Stimulated activated naive CD8-positive, alpha-beta T cell treated with anti-CD3 and anti-CD28 coated beads, Interleukin-15, Interleukin-2, amounts not matched to agents 100 U/mL and 50 U/mL, for 24 hours (primary cell): ENCODE data around the gene CLTC.
"Not testable (repeated sequence)": the region's sequence is repeated elsewhere in the genome, so short reads cannot be mapped to it uniquely, and the experiment has no call there.

Experiments used
- ATAC-seq: fragments of 150-1000 bp; cut with Tn5 transposase; one replicate; pipeline ENCODE4 v1.10.0; 2021
- DNase-seq: peaks from one replicate; pipeline ENCODE4 v3.0.0; 2021

CLTC gene

DNA sequence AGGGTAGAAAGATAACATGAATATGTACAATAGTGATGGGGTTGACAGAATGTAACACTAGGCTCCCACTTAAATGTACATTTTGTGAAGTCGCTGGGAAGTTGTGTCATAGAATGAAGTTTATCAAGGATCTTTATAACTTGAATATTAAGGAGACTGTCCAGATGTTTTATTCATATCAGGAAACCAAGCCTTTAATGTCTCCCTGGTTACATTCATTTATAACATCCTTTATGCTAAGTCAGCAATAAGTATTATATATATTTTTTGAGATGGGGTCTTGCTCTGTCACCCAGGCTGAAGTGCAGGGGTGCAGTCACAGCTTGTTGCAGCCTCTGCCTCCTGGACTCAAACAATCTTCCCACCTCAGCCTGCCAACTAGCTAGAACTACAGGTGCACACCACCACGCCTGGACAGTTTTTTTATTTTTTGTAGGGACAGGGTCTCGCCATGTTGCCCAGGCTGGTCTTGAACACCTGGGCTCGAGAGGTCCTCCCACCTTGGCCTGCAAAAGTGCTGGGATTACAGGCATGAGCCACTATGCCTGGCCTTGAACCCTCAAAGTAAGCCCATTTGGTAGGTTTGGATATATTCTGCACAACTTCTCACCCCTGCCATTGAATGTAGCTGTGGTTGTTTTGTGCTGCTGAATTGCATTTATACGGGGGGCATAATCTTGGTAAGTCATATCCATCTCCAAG, 14.1 kb downstream of the CLTC start:
- ATAC-seq (no peak), DNase-seq (no peak)

DNA sequence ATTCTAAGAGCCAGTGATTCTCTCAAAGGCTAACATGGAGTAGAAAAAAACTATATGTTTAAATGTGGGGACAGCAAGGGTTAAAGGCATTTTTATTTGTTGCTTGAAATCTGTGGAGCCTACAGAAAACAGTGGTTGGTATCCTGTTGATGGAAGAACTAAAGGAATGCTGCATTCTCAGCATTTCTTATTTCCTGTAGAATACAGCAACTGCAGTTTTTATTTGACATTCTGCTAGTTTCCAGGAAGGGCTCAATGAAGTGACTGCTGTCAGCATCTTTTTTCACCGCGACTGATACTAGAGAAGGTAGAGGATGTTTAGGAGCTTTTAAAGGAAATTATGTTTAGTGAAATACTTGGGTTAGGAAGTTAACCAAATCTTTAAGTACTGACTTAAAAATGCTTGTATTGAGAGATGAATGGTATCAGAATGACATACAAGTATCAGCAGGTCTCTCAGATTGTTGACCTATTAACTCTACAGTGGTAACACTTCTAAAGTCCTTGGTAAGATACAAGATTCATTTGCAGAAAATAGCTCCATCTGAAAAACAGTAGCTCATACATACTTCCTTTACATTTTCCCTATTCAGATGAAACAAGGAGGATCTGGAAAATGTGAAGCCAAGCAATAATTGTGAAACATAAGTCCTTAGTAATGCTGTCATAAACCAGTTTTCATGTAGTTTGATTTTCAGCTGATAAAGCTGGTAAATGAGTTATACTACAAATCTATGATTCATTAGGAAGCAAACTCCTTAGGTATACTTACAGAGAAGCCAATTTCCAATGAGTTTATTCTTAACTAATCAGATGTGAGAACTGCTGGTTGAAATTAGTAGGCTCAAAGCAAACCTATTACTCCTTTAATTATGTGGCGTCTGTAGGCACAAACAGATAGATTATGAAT, 15.2 kb downstream of the CLTC start:
- no peak for ATAC-seq
- DNase-seq = no peak

DNA sequence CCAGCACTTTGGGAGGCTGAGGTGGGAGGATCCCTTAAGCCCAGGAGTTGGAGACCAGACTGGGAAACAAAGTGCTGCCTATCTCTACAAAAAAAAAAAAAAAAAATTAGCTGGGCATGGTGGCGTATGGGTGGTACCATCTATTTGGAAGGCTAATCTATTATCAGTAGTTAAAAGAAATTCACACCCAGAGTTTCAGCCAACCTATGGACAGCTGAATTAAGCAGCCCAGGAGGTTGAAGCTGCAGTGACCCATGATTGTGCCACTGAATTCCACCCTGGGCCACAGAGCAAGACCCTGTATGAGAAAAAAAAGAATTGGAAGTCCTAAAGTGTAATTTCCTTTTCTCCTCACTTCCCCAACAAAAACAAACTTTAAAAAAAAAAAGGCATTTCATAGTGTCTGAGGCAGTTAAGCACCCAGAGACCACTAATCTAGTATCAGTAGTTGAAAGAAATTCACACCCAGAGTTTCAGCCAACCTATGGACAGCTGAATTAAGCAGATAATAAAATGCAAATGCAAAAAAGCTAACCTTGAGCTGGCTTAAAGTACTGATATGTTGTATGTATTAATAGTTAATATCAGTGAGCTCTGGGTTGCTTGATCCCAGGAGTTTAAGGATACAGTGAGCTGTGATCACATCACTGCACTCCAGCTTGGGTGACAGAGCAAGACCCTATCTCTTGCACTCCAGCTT, 18.1 kb downstream of the CLTC start:
- DNase-seq = no peak
- ATAC-seq = no peak

DNA sequence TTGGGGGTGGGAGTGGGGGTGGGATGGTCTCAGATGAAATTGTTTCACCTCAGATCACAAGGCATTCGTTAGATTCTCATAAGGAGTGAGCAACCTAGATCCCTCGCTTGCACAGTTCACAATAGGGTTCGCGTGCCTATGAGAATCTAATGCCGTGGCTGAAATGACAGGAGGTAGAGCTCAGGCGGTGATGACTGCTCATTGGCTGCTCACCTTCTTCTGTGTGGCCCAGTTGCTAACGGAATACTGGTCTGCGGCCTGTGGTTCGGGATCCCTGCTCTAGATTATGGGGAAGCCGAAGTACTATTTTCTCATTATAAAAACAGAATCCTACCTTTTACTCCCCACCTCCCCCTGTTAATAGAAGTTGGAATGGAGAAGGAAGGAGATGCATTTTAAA, 18.9 kb downstream of the CLTC start:
- ATAC-seq = no peak
- no peak for DNase-seq

DNA sequence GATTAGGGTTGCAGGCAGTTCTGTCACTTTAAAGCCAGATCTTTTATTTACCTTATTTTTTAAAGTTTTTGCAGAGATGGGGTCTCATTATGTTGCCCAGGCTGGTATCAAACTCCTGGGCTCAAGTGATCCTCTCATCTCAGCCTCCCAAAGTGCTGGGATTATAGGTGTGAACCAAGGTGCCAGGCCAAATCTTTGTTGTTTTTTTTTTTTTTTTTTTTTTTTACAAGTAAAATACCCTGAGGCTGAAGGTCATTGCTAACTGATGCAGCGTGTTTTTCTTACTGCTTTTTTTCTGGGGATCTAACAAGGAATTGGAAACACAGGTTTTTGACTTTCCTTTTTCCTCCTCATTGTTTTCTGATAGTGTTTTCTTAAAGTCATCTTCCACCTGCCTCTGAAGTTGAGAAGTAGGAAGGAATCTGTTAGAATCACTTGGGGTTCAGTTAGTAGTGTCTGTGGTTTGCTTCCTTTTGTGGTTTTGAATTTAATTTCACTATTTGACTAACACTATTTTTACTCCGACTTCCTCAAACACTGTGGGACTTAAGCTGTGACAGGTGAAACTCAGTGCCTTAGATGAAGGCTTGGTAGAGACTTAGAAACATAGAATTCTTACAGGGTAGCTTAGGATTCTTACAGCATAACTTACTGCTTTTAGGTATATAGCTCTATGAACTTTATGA, 22.2 kb downstream of the CLTC start:
- DNase-seq = no peak
- ATAC-seq = peak; percentile 93

DNA sequence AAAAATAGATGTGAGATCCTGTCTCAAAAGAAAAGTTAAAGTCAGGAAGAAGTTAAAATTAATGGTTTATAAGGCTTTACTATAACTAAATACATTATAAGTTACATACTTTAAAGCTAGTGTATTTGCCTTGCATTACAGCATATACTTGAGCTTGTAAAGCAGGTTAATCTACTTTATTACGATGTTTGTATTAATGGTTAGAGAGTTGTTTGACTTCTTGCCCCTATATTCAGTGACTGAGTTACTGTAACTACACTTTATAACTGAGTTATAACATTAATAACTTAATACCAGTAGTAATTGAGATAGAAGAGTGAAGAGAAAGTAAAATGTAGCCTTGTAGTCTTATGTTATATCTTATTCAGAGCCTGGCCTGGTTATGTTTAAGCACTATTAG, 22.9 kb downstream of the CLTC start:
- DNase-seq (no peak), ATAC-seq (no peak)

DNA sequence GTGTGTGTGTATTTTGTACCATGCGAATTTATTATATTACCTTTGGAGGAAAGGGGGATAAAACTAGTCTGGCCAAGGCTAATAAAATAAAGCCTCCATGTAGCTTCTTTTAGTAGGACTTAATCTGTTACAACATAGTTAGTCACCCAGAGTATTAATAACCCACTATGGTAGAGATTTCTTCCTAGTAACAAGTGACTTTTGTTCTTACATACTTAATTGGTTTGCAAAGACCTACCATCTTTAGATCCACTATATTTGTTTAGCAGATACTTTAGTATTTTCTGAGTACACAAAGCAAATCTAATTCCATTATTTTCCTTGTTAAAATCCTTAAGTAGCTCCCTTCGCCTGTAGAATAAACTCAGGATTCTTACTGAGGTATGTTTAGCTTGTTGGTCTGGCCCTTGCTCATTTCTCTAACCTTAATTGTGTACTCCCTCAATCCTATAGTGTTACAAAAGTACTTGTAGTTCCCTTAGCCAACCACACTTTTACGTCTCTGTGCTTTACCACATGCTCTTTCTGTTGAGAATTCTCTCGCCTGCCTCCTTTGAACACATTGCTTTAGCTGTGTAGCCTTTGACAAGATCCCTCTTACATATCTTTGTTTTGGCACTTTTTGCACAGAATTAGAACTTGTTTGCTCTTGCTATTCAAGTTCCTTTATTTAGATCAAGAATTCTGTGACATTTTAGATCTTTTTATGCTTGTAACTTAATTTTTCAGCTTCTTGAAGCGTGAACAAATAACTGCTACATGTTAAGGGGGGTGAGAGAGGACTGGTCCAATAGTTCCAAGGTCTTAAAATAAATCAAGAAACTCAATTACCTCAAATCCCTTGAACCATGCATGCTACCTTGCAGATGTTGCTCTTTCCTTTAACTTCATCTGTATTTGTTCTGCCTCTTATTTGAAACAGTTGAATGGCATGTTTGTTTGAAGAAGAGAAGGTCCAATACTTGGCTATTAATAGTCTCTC, 23.8 kb downstream of the CLTC start:
- no peak for ATAC-seq
- no peak for DNase-seq

DNA sequence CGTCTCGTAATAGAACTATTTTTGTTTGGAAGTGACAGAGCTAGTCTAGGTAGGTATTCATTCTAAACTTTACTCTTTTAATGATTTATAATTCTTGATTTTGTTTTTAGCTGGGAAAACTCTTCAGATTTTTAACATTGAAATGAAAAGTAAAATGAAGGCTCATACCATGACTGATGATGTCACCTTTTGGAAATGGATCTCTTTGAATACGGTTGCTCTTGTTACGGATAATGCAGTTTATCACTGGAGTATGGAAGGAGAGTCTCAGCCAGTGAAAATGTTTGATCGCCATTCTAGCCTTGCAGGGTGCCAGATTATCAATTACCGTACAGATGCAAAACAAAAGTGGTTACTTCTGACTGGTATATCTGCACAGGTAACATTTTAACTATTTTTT, 27.6 kb downstream of the CLTC start:
- DNase-seq (no peak), ATAC-seq (no peak)

DNA sequence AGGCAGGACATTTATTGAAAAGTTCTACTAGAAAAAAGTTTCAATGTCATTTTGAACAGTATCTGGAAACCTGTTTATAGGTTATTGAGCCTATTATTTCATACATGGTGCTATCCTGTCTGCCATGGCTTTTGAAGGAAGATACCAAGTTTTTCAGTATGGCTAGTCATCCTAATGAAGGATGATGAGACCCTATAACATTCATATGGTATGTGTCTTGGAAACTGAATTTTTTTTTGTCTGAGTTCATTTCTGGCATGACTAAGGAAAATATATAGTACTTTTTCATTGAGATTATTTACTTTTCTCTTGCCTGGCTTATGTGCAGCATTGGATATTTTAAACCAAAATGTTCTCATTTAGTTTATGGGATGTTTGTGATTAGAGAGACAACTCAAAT, 30.2 kb downstream of the CLTC start:
- ATAC-seq (no peak), DNase-seq (no peak)

DNA sequence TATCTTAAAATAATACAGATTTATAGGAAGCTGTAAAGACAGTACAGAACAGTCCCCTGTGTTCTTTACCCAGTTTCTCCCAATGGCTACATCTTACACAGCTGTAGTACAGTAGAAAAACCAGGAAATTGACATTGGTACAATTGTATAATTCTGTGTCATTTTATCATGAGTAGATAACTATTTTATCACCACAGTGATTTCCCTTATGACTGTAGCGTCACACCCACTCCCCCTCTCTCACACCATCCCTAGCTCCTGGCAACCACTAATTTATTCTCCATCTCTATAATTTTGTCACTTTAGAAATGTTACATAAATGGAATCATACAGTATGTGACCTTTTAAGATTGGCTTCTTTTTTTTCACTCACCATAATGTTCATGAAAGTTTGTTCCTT, 30.9 kb downstream of the CLTC start:
- peak; percentile 40 for ATAC-seq
- no peak for DNase-seq

DNA sequence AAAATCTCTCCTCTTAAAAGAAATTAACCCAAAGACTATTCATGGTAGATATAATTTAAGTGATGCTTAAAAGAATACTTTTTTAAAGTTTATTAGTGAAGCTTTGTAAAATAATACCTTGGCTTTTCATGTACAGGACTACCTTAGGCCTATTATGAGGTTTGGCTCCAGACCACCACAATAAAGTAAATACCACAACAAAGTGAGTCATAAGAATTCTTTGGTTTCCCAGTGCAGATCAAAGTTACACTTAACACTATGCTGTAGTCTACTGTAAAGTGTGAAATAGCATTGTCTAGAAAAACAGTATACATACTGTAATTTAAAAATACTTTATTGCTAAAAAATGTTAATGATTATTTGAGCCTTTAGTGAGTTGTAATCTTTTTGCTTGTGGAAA, 31.7 kb downstream of the CLTC start:
- DNase-seq (no peak), ATAC-seq (no peak)

DNA sequence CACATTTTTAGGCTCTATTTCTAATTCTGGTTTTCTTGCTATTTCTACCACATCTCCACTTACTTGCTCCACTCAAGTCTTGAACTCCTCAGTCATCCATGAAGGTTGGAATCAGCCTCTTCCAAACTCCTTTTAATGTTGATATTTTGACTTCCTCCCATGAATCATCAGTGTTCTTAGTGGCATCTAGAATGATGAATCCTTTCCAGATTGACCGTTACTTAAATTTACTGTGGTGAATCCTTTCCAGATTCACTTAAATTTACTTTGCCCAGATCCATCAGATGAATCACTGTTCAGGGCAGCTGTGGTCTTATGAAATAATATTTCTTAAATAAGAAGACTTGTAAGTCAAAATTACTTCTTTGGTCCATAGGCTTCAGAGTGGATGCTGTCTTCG, 32.4 kb downstream of the CLTC start:
- ATAC-seq = no peak
- no peak for DNase-seq

DNA sequence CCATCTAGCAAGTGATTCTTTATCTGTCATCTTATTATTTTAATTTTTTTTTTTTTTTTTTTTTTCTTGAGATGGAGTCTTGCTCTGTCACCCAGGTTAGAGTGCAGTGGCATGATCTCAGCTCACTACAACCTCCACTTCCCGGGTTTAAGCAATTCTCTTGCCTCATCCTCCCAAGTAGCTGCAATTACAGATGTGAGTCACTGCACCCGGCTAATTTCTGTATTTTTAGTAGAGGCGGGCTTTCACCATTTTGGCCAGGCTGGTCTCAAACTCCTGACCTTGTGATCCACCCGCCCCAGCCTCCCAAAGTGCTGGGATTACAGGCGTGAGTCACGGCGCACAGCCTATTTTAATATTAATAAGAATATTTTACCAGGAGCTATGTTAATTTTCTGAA, 36.9 kb downstream of the CLTC start:
- ATAC-seq, DNase-seq: not testable (repeated sequence)

DNA sequence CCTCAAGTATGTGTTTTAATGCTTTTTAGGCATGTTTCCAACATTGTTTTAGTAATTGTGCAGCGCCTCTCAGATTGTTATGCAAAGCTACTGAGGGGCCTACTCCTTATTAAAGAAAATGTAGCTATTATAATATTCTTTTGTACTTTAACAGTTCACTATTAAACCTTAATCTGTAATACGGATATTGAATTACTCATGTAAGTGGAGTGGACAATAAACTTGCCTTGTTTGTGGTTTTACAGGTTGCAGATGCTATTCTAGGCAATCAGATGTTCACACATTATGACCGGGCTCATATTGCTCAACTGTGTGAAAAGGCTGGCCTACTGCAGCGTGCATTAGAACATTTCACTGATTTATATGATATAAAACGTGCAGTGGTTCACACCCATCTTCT, 46.5 kb downstream of the CLTC start:
- no peak for DNase-seq
- no peak for ATAC-seq

DNA sequence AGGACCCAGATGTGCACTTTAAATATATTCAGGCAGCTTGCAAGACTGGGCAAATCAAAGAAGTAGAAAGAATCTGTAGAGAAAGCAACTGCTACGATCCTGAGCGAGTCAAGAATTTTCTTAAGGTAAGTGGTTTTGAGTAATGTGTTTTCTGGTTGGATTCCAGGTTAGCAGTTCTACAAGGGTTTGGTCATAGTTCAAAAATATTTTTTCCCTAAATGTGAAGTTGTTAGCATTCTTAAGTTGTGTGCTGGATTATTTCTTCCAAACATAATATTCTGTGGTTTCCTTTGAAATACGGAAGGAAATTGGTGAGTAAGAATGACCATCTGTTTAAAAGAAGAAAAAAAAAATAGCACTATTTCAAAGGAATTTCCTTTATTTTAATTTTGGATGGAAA, 49.1 kb downstream of the CLTC start:
- ATAC-seq (no peak), DNase-seq (no peak)

DNA sequence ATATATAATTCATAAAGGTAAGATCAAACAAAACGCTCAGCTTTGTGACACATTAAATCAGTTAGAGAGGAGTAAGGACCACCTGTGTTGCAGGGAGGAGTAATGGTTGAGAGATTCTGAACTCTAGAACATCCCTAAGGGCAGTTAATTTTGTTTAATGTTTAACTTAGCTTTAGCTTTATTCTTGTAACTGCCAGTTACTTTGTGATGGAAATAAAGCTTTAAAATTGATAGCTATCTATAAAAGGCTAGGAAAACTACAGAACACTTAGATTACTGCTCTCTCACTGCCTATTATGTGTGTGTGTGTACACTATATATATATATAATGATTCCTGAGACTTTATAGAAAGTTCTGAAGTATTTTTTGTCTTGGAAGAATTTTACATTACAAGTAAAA, 49.7 kb downstream of the CLTC start:
- no peak for ATAC-seq
- DNase-seq = no peak

DNA sequence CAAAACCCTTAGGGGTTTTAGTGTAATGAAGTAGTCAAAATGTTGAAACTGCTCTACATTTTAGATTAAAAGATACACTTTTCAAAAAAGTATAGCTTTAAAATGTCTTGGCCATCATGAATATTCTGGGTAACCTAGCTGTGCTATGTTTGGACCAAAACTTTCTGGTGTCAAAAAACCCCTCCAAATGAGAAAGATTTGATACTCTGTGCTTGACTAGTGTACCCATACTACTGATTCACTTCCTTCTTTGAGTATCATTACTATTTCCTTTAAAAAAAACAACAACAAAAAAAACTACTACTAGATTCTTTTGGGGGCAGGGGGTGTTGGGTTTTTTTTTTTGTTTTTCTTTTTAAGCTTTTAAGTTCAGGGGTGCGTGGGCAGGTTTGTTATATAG, 50.2 kb downstream of the CLTC start:
- DNase-seq (no peak), ATAC-seq (no peak)

DNA sequence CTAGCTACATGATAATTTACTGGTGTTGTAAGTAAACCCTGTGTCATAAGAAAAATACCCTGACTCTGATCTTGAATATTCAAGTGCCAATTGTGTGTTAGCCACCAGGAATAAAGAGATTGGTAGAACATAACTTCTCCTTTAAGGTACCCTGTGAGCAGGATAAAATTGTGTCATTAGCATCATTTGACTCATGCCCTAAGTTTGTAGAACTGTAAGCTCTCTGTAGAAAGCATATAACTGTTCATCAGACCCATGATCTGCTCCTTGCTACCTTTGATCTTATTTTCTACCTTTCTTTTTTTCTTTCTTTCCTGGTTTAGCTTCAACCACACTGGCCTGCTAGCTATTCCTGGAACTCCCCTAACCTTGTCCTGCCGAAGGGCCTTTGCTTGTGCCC, 51.7 kb downstream of the CLTC start:
- DNase-seq = no peak
- ATAC-seq = no peak

DNA sequence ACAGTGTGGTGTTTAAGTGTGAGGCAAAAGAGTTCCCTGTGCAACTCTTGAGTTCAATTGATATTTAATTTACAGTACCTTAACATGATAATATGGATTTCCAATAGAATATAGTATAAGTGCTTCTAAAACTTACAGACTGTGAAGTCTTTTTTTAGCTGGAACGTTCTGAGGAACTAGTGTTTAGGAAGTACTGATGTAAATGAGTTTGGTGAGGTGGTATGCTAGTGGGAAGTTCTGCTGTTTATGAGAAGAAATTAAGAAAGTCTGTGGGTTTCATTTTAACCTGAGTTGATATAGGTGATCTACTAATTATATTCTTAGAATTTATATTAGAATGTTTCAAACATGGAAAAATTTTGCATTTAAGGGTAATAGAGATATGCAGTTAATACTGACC, 55.5 kb downstream of the CLTC start:
- ATAC-seq = no peak
- no peak for DNase-seq

DNA sequence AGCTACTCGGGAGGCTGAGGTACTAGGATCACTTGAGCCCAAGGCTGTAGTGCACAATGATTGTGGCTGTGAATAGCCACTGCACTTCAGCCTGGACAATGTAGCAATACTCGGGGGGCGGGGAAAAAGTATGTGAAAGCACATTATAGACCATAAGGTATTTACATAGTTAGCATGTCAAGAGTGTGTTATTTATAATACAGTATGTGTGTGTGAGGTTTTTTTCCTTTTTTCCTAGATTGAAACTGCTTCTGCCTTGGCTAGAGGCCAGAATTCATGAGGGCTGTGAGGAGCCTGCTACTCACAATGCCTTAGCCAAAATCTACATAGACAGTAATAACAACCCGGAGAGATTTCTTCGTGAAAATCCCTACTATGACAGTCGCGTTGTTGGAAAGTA, 57.0 kb downstream of the CLTC start:
- no peak for ATAC-seq
- no peak for DNase-seq

DNA sequence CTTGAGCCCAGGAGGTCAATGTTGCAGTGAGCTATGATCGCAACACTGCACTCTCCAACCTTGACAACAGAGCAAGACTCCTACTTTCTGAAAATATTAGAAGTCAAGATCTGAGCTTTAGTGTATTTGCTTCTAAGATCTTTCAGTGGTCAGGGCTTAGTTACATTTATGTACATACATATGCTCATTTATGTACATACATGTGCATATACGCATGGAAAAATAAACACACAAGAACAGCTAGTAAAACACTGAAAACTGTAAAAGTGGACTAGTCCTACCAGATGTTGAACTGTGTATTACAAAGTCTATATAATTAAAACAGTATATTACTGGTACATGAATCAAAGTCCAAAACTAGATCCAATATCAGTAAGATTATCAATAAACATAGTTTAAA, 59.2 kb downstream of the CLTC start:
- ATAC-seq (no peak), DNase-seq (no peak)
